T-helper 1 cell treated with Interleukin-12 subunit alpha and Interleukin-12 subunit beta and Interleukin-4 antibody, amounts not matched to agents 30 ng/mL and 1 ng/mL, for 36 hours (primary cell): ENCODE measurements around the gene CWF19L1. TPM values are rescaled to one million over a fixed set of nuclear protein-coding genes. Genes with fewer than 3 reads are reported as not detected.

ENCODE experiments used
- intact Hi-C: fragments of 100-400 bp; cut with micrococcal nuclease; formaldehyde crosslinking; loops from one replicate; pipeline ENCODE4 v1.15.1; 2024
- total RNA-seq: library from RNA; stranded (reverse); gene quantifications from 2 replicates; pipeline ENCODE4 v1.2.3, GENCODE V29; 2022

Gene CWF19L1
- total RNA-seq, 1 donor from 2014 or later: 42.0 TPM

DNA sequence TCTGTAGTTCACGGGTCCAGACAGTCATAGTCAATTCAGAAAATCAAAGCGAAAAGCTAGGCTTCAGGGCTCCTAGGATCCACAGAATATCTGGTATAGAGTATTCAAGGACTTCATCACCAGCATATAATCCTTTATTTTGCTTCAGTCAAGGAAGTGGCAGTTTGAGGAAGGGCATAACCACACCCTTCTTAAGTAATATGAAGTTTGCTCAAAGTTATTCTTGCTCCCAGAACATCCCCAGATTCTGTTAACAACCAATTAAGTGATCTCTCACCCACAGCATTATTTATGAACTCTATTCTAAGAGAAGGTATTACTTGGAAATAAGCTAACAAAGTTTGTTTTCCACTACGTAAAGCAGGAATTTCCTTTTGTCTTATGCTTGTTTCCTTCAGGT lies 13.2 kb downstream of the CWF19L1 start:
- intact Hi-C loops: no loop called here

DNA sequence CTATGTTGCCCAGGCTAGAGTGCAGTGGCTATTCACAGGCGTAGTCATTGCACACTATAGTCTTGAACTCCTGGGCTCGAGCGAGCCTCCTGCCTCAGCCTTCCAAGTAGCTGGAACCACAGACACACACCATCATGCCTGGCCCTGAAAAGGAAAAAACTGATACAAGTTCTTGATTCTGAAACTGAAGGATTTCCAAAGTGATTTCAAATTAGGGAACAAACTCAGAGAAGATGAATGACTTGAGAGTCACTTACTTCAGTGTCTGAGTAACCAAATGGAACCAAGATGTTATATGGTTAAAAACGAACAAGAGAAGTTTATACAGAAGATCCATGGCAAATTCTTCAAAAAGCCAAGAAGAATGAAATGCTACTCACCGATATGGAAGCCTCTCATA lies 14.4 kb downstream of the CWF19L1 start:
- intact Hi-C loops: no loop called here

DNA sequence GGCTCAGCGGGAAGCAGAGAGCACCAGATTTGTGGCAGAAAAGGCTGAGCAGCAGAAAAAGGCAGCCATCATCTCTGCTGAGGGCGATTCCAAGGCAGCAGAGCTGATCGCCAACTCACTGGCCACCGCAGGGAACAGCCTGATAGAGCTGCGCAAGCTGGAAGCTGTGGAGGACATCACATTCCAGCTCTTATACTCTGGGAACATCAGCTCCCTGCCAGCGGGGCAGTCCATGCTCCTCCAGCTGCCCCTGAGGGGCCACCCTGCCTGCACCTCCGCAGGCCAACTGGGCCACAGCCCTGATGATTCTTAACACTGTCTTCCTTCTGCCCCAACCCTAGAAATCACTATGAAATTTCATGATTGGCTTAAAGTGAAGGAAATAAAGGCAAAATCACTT lies 18.6 kb downstream of the CWF19L1 start:
- intact Hi-C loops: no loop called here

DNA sequence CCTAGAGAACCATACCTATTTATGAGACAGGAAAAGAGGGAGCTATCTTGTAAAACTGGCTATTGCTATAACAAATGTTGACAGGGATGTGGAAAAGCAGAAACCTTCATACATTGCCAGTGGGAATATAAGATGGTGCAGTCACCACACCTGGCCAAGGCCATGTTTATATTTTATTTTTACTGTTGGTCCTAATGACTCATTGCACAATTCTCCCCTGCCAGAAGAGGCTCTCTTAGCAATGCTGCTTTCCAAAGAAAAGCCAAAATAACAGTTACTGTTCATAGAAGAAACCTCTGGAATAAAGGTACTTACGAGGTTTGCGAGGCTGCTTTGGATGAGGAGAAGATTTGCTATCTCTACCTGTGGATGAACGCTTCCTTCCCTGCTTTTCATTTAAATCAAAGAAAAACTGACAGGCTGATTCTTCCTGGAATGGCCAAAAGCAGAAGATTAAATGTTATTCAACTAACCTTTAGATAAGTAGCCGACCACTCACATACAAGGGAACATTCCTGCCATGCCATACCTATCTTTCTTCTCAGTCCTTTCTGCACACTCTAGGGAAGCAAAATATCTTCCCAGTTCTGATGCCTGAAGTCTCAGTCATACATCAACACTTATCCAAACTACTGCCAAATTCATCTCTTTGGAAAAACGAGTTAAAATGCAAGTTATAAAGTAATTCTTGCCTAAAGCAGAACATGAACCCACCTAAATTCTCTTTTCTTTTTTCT lies 21.8 kb downstream of the CWF19L1 start:
- intact Hi-C loops: no loop called here

DNA sequence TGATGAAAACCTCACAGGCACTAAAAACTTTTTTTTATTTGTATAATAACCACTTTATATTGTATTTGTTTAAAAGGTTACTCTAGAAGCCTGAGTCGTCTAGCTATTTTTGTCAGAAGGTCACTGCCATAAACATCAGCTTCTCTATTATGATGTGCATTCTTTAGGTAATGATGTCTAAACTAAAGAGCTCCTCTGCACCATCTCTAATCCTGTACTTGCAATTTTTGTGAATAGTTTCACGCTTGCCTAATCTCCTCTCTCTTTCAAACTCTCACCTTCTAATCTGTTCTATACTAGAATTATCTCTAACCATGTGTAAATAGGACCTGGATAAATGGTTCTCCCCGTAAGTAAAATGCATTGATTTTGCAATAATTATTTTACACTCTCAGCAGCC lies 27.6 kb downstream of the CWF19L1 start:
- intact Hi-C loops: no loop called here

DNA sequence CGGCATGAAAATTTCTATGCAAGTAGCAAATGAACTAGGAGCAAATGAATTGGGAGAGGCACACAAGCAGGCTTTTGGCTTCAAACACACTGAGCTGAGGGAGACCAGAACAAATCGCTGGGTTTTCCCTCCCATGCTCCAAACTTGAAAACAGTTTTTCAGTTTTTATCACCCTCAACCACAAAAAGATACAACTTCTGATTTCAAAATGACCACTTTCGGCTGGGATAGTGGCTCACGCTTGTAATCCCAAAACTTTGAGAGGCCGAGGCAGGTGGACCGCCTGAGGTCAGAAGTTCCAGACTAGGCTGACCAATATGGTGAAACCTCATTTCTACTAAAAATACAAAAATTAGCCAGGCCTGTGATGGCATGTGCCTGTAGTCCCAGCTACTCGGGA lies 29.0 kb downstream of the CWF19L1 start:
- intact Hi-C loops: no loop called here

DNA sequence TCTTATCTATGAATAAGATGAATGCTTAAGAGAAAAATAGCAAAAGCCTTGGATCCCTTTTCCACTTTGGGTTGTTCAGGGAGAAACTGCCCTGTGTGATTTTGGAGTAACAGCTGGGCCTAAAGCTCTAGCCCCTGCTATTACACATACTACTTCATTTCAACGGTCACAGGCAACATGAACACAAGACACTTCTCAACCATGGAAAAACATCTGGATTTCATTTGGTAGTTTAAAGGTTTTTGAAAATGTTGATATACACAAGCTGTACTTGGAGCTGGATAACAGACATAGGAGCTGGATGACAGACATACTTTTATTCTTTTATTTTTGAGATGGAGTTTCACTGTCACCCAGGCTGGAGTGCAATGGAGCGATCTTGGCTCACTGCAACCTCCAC lies 35.3 kb downstream of the CWF19L1 start:
- intact Hi-C loops: no loop called here

DNA sequence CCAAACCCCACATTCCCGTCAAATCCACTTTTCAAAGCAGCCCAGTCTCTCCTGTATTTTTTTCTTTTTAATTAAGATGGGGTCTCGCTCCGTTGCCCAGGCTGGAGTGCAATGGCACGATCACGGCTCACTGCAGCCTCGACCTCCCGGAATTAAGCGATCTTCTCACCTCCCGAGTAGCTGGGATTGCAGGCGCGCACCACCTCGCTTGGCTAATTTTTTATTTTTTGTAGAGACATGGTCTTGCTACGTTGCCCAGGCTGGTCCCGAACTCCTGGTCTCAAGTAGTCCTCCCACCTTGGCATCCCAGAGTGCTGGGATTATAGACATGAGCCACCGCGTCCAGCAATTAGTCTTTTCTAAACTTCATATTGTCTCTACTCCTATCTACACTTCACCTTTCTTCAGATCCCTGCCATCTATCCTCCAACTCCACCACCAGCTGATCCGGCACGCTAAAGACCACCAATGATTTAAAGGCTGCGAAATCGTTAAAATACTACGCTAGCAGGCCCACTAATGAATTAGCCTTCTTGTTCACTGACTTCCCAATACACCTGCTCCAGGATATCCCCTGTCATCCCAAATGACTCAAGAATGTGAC lies 37.5 kb downstream of the CWF19L1 start:
- intact Hi-C loops: loop anchor here (1.0 to 2.0 kb wide), 7 partner anchors 37 to 610 kb away; partner anchors contain the start of genes BLOC1S2, COX15, CUTC and CWF19L1

DNA sequence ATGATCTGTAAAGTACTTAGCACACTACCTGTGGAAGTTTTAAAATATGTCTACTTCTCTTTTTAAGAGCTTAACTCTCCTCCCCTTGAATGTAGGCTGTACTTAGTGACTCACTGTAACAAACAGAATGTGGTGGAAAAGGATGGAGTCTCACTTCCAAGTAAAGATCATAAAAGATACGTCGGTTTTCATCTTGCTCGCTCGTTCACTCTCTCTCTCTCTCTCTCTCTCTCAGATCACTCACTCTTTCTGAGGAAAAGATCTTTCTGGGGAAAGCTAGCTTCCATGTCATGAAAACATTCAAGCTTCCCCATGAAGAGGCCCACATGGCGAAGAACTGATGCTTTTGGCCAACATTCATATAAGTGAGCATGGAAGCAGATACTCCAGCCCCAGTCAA lies 43.6 kb downstream of the CWF19L1 start:
- intact Hi-C loops: no loop called here

DNA sequence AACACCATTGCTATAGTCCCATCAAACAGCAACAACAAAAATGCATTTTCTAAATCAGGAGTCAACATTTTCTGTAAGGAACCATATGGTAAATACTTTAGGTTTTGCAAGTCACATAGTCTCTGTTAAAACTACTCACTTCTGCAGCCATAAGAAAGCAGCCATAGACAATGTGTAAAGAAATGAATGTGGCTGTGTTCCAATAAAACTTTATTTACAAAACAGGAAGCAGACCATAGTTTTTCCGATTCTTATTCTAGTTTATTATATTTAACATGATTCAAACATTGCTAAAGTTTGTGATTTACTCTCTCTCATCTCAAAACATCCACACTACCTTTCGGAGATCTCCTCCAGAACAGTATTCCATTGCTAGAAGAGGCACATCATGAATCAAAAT lies 44.9 kb downstream of the CWF19L1 start:
- intact Hi-C loops: no loop called here

DNA sequence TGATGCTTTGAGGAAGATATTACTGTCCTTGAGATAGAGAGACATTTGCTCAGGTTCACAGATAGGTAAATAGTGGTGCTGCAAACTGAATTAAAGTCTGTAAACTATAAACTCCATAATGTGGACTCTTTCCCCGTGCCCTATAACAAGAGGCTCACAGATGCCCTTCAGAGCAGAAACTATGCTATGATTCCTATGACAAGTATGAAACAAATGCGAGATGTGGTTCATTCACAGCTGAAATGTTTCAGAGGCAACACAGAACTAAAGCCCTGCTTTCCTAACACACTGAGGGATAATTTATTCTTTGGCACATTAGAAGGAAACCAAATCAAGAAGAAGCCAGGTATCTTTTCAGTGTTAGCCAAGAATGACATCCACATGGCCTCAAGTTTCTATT lies 51.4 kb downstream of the CWF19L1 start:
- intact Hi-C loops: no loop called here

DNA sequence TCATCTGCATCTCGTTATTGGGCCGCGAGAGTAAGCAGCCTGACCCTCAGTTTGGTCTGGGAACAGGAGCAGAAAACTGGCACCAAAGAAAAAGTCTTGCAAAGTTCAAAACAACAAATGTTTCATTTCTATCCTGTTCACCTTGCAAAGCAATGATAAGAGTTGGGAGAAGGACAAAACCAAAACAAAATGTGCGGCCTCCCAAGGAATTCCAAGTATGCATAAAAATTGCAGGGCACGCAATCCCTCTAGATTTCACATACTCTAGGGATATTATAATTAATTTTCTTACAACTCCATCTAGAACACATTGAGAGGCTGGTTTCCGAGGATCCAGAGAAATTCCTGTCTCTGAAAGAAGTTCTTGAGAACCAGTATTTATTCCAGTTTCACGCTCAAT lies 58.1 kb downstream of the CWF19L1 start:
- intact Hi-C loops: no loop called here

DNA sequence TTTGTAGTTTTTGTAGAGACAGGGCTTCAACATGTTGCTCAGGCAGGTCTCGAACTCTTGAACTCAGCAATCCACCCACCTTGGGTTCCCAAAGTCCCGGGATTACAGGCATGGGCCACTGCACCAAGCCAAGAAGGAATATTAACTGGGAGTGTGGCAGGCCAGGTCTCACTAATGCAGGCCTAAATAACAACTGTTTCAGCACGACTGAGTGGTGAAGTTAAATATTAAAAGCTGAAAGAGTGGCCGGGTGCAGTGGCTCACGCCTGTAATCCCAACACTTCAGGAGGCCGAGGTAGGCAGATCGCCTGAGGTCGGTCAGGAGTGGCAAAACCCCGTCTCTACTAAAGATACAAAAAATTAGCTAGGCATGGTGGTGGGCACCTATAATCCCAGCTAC lies 59.2 kb downstream of the CWF19L1 start:
- intact Hi-C loops: no loop called here

DNA sequence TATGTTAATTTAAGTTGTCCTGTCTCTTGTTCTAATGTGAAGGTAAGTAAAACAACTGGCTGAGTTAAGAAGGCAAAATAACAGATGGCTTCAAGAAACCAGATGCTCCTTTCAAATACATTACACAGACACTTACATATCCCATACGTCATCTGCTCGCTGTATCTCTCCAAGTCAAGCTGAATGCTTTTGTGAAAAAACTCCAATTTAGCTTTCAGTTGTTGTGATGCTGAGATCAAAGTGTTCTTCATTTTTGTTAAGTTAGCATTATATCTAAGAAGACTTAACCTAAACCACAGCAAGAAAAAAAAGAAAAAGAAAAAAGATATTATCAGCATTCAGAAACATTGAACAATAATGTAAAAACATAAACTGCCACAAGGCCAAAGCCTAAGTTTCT lies 63.1 kb downstream of the CWF19L1 start:
- intact Hi-C loops: no loop called here

DNA sequence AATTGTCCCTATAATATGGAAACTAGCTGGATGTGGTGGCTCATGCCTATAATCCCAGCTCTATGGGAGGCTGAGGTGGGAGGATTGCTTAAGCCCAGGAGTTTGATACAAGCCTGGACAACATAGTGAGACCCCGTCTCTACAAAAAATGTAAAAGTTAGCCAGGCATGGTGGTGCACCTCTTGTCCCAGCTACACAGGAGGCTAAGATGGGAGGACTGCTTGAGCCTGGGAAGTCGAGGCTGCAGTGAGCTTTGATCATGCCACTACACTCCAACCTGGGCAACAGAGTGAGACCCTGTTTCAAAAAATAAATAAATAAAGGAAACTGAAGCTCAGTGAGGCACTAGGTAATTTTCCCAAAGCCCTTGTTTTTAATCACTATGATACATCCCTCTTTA lies 65.9 kb downstream of the CWF19L1 start:
- intact Hi-C loops: no loop called here

DNA sequence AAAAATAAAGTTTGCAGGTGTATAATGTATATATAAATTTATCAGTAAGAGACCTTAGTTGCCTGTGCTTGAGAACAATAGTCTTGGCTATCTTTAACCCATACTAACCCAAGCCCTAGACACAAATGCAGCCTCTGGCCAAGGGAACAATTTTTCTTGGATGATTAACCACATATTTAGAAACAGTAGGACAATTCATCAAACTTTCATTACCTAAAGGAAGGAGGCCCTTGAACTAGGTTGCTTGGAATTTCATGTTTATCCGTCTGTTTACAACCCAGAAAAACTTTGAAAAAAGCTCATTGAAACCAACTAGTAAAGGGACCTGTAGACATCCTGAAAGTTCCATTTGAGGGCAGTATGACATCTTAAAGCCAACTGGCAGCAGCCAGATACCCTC lies 72.7 kb downstream of the CWF19L1 start:
- intact Hi-C loops: no loop called here

DNA sequence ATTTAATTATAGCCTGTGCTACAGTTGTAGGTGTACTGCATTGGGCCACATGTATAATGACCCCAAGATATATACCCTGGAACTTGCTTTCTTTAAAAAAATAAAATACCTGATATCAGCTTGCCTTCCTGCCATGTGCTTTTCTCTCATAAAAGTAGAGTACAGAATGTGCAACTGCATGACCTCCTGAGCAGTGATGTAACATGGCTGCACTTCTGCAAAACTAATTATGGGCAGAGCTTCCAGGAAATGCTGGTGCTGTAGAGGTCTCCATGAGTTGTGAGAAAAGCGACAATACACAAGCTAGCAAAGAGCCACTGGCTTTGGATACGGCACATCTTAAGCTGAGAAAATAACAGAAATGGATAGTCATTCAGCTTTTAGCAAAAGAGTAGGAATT lies 75.1 kb downstream of the CWF19L1 start:
- intact Hi-C loops: no loop called here

DNA sequence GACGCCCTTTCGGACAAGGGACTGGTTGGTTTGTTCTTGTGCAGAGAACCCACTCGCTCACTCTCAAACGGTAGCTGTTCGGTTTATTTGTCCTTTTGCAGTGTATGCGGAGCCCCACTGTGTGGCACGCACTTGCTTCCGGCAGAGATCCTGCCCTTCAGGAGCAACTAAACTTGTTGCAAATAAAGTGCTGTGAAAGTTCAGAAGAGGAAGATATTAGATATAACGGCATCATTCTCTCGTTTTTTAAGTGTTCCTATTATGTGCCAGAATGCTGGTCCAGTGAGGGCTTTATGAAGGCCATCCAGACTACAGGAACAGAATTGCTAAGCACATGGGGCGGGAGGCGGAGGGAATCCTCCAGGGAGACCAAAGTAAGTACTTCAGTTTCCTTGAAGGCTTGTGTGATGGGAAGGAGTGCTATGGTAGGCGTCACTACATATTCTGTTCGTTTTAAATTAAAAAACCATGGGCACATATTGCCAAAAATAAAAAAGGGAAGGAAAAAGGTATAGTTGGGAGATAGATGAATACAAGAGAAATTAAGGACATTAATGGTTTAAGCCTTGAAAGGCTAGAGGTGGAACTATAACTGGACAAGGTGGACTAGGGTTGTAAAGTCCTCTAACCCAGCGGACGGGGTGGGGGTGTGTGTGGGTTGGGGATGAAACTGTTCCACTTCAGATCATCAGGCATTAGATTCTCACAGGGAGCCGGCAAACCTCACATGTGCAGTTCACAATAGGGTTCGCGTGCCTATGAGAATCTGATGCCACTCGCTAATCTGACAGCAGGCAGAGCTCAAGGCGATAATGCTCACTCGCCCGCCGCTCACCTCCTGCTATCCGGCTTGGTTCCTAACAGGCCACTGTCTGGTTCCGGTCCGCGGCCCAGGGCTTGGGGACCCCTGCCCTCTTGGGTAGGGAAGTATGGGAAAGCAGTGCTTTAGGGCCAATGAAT lies 80.9 kb downstream of the CWF19L1 start:
- intact Hi-C loops: loop anchor here (1.0 to 5.0 kb wide), 14 partner anchors 43 to 726 kb away; partner anchors contain the start of genes BLOC1S2, CHUK, COX15 and CUTC

DNA sequence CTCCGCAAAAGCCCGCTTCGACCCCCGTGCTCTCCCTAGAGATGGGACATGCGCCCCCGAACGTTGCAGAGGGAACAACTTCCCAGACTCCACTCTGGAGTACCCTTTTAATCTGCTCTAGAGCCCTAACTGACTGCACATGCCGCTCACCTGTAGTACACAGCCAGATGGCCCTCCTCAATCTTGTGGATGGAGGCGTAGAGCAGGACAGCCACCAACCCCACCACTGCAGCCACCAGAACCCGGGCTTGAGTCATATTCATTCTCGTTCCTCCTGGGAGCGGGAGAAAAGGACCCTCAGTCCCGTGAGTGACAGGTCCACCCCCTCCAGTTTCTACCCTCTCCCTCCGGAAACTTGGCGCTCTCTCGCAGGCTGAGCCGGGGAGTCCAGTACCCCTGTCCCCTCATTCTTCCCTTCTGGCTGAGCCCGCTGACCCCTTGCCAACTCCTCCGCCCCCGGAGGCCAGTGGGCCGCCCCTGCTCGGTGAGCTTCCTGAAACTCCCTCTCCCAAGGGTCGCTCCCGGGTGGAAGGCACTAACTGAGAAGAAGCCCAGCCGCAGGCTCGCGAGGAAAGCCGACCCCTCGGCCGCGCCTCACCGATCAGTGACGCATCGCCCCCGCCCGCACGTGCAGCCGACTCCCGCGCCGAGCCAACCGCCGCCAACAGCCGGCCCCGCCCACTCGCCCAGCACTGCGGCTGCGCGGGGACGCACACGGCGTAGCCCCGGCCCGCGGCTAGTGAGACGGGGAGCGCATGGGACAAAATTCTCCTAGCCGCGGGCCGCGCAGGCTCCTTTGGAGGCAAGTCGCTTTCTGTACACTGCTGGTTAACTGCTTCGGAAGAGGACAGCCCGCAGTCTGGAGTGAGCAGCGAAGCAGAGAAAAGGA lies 81.8 kb downstream of the CWF19L1 start, which contains the start of gene ERLIN1:
TSS of gene ERLIN1 (minus strand) at position 666 of the 889 bp plus-strand sequence. CDS start at position 263, 403 bp downstream.
- intact Hi-C loops: loop anchor here (1.0 to 5.0 kb wide), 15 partner anchors 18 to 727 kb away; partner anchors contain the start of genes BLOC1S2, CHUK, COX15 and CUTC

DNA sequence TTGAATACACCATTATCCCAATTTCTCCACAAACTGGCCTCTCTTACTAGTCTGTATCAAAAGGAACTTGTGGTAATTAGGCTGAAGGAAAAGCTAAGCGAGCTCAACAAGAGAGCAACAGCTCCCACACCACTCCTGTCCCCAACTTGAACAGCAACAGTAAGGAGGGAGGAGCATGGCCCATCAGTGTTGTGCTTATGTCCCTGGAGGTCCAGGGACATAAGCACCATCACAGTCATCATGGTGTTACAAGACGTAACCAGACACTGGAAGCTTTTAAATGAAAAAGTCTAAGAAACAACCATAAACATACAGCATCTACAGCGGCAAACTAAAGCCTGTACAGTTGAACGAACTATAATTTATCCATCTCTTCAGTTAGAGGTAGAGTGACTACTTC lies 82.6 kb downstream of the CWF19L1 start:
- intact Hi-C loops: loop anchor here (1.0 to 5.0 kb wide), 9 partner anchors 18 to 727 kb away; partner anchors contain the start of genes COX15, CUTC, DNMBP and SCD

DNA sequence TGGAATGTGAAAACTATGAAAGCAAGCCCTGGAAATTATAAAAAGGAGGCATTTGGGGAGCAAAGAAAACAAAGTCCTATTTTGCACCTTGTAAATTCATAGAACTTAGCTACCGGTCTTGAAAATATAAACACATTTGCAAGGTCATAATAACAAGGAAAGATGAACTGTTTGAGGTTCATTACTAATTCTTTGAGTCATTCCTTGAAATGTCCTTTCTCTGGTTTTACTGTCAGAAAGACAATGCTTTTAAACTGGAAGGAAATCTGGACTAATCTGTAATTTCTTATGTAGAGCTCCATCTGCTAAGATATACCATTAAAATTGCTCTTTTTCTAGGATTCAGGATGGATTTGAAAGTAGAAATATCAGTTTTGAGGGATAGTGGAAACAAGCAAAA lies 83.0 kb downstream of the CWF19L1 start:
- intact Hi-C loops: no loop called here
